IPS-20b (cell line): Measurements from ENCODE around the gene GNAI1.

Experiments
- H3K27ac ChIP-seq: one replicate; pipeline ENCODE4 v1.5.1; 2013; ENCODE audit warnings: low read length
- H3K27me3 ChIP-seq: 2 replicates; pipeline ENCODE4 v1.6.1; 2013; ENCODE audit warnings: mild to moderate bottlenecking, low read length, inconsistent platforms; ENCODE audit not compliant: insufficient read depth
- H3K36me3 ChIP-seq: 2 replicates; pipeline ENCODE4 v1.6.1; 2013; ENCODE audit warnings: low read depth, mild to moderate bottlenecking, inconsistent platforms, low read length, moderate library complexity; ENCODE audit not compliant: insufficient read depth
- H3K4me1 ChIP-seq: 2 replicates; pipeline ENCODE4 v1.6.1; 2013; ENCODE audit warnings: mild to moderate bottlenecking, control low read depth, inconsistent platforms, low read length, moderate library complexity; ENCODE audit not compliant: insufficient read depth
- H3K4me3 ChIP-seq: 2 replicates; pipeline ENCODE4 v1.5.1; 2013; ENCODE audit warnings: mild to moderate bottlenecking, low read length, inconsistent platforms
- H3K9ac ChIP-seq: 2 replicates; pipeline ENCODE4 v1.6.1; 2013; ENCODE audit warnings: low read depth, mild to moderate bottlenecking, inconsistent platforms, low read length, moderate library complexity
- H3K9me3 ChIP-seq: 2 replicates; pipeline ENCODE4 v1.6.1; 2013; ENCODE audit warnings: mild to moderate bottlenecking, low read depth, low read length, inconsistent platforms; ENCODE audit not compliant: insufficient read depth

Gene GNAI1

GRCh38 chr7:80106498-80107113, 28.0 kb upstream of the GNAI1 start:
- Histone ChIP-seq H3K4me3 (no peak overlapping the region), H3K36me3 (no peaks in the 10 kb centered on the region), H3K4me1 (no peaks in the 10 kb centered on the region), H3K9ac (no peak overlapping the region), H3K27ac (no peak overlapping the region), H3K9me3 (no peaks in the 10 kb centered on the region), H3K27me3 (no peaks in the 10 kb centered on the region)

DNA sequence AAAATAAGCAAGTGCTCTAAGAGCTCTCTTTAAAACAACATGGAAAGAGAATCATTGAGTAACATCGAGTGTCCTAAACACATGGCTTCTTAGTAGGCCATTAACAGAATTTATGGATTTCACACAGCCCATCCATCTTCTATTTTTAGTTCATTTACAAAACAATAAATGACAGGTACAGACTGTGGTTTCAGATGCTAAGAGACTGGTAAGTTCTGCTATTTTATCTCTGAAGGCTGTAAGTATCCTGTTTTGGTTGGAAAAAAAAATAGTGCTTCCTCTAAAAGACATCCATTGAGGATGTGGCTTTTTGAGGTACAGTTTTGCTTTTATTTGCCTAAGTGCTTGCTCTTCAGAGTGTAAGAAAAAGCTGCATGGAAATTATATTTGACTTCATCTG, 27.4 kb upstream of the GNAI1 start:
- Histone ChIP-seq H3K27me3 (no peaks in the 10 kb centered on the region), H3K9me3 (no peaks in the 10 kb centered on the region), H3K4me3 (no peak overlapping the region), H3K9ac (no peak overlapping the region), H3K27ac (no peak overlapping the region), H3K4me1 (no peaks in the 10 kb centered on the region), H3K36me3 (no peaks in the 10 kb centered on the region)

GRCh38 chr7:80110376-80110775, 24.3 kb upstream of the GNAI1 start:
- no peaks in the 10 kb centered on the region for H3K9me3 ChIP-seq
- H3K27me3 ChIP-seq, result no peaks in the 10 kb centered on the region
- no peaks in the 10 kb centered on the region for H3K36me3 ChIP-seq
- no peak overlapping the region for H3K4me3 ChIP-seq
- H3K9ac ChIP-seq, result no peak overlapping the region
- H3K4me1 ChIP-seq, result no peaks in the 10 kb centered on the region
- H3K27ac ChIP-seq, result no peak overlapping the region

- Histone ChIP-seq H3K36me3 (no peaks in the 10 kb centered on the region), H3K4me1 (no peaks in the 10 kb centered on the region), H3K27me3 (no peaks in the 10 kb centered on the region), H3K27ac (no peak overlapping the region), H3K9me3 (no peaks in the 10 kb centered on the region), H3K4me3 (no peak overlapping the region), H3K9ac (no peak overlapping the region)
These were observed 20.5 kb upstream of the GNAI1 start for GRCh38 chr7:80114159-80114558.

DNA sequence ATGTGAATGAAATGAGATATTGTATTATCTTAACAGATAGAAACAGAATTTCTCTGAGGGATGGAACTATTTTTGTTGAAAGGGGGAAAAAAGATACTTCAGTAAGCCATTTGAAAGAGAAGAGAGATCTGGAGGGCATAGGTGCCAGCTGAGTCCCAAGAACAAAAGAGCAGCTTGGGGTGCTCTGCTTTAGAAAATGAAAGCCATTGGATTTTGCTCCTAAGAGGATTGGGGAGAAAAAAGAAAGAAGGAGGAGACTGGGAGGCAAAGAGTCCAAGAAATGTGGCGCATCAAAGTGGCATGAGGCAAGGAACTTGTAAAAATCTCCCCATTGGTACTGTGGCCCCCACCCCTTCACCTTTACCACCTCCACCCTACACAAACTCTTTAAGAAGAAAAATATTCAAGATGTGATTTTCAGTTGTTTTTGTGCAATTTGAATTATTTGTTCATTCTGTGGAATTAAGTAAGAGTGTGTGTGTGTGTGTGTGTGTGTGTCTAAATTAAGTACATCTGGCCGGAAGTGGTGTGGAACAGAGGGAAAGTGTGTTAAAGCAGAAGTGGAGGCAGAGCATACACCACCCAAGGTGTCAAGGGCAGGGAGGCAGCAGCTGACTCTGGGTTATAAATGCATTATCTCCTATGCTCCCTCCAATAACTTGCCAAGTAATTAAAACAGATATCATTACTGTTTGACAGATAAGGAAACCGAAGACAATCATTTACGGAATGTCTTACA, 9.9 kb upstream of the GNAI1 start:
- Histone ChIP-seq H3K9me3 (no peaks in the 10 kb centered on the region), H3K4me3 (no peak overlapping the region), H3K27ac (no peak overlapping the region), H3K9ac (no peak overlapping the region), H3K27me3 (peaks cover 35% of the 10 kb centered on the region), H3K36me3 (no peaks in the 10 kb centered on the region), H3K4me1 (peaks cover 15% of the 10 kb centered on the region; the same call in 1 of the 2 replicates)

DNA sequence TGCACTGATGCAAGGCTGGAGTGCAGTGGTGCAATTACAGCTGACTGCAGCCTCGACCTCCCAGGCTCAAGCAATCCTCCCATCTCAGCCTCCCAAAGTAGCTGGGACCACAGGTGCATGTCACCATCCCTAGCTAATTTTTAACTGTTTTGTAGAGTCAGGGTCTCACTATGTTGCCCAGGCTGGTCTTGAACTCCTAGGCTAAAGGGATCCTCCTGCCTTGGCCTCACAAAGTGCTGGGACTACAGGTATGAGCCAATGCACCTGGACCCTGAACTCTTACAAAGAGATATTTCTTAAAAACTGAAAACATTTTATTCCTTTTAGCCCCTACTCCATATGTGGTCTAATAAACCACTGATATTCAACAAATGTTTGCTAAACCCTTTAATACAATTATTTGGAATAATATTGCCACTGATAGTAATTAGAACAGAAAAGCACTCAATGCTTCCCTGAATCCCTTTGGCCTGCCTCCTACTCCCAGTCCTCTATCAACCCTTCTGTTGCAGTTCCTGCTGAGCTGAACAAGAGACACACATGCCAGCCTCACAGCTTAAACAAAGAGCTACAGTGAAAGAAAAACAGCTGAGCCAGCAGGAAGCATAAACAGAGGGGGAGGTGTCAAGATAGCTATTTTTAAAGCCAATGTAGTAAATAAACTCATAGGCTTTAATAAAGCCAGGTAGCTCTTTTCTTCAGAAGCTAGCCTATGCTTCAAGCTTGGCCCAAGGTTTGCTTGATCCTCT, 7.0 kb upstream of the GNAI1 start:
- Histone ChIP-seq H3K36me3 (no peaks in the 10 kb centered on the region), H3K4me3 (peak overlapping the region; percentile 50), H3K9ac (no peak overlapping the region)

GRCh38 chr7:80128918-80129317, 5.7 kb upstream of the GNAI1 start:
- H3K27ac ChIP-seq, result no peak overlapping the region
- no peaks in the 10 kb centered on the region for H3K9me3 ChIP-seq
- no peaks in the 10 kb centered on the region for H3K36me3 ChIP-seq
- peaks cover 17% of the 10 kb centered on the region; the same call in 1 of the 2 replicates for H3K4me1 ChIP-seq
- no peak overlapping the region for H3K4me3 ChIP-seq
- H3K9ac ChIP-seq, result no peak overlapping the region
- peaks cover 65% of the 10 kb centered on the region for H3K27me3 ChIP-seq

More for the DNA sequence above, 7.0 kb upstream of the GNAI1 start:
- peaks cover 51% of the 10 kb centered on the region for H3K27me3 ChIP-seq
- H3K4me1 ChIP-seq, result peaks cover 15% of the 10 kb centered on the region; the same call in 1 of the 2 replicates
- no peaks in the 10 kb centered on the region for H3K9me3 ChIP-seq
- no peak overlapping the region for H3K27ac ChIP-seq

DNA sequence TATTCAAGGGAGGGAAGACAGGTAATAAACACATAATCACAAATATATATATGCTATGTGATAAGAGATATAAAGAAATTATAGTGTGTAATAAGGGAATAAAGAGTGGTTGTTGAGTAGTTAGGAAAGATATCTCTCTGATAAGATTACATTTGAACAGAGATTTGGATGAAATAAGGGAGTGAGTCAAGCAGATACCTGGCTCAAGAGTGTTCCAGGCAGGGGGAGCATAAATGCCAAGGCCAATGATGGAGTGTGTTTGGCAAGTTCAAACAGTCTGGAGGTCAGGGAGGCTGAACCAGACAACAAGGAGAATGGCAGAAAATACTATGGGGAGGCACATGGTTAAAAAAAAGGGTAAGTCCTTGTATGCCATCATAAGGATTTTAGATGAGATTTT, 4.8 kb upstream of the GNAI1 start:
- H3K27ac ChIP-seq, result no peak overlapping the region
- peaks cover 18% of the 10 kb centered on the region; the same call in 1 of the 2 replicates for H3K4me1 ChIP-seq
- H3K4me3 ChIP-seq, result no peak overlapping the region
- no peak overlapping the region for H3K9ac ChIP-seq
- no peaks in the 10 kb centered on the region for H3K36me3 ChIP-seq
- no peaks in the 10 kb centered on the region for H3K9me3 ChIP-seq
- H3K27me3 ChIP-seq, result peaks cover 67% of the 10 kb centered on the region

DNA sequence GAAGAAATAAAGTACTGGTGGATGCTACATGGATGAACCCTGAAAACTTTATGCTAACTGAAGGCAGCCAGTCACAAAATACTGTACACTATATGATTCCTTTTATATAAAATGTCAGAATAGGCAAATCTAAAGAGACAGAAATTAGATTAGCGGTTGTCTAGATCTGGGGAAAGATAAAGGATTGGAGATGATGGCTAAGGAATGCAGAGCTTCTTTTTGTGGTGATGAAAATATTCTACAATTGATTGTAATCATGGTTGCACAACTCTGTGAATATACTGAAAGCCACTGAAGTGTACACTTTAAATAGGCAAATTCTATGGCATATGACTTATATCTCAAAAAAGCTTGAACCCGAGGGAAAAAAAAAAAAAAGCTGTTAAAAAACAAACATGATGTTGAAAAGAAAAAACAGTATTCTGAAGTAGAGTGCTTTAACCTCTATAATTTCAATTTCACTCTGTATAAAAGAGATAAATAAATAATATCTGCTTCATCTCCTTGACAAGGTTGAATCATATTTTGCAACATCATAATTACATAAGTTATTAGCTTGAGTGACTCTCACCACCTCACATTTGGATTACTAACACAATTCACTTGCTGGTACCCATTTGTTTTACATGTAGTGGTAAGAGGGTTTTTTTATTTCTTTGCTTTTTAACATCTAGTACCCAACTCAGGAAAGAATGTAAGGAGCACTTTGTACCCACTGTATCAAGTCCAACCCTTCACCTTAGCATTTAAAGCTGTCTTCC, 2.8 kb upstream of the GNAI1 start:
- peaks cover 21% of the 10 kb centered on the region; the same call in 1 of the 2 replicates for H3K4me1 ChIP-seq
- no peaks in the 10 kb centered on the region for H3K36me3 ChIP-seq
- no peak overlapping the region for H3K9ac ChIP-seq
- H3K27me3 ChIP-seq, result peaks cover 66% of the 10 kb centered on the region
- H3K4me3 ChIP-seq, result no peak overlapping the region
- H3K27ac ChIP-seq, result no peak overlapping the region
- no peaks in the 10 kb centered on the region for H3K9me3 ChIP-seq

- Histone ChIP-seq H3K36me3 (no peaks in the 10 kb centered on the region), H3K27me3 (peaks cover 63% of the 10 kb centered on the region), H3K9me3 (no peaks in the 10 kb centered on the region), H3K9ac (no peak overlapping the region), H3K27ac (no peak overlapping the region), H3K4me3 (no peak overlapping the region), H3K4me1 (peaks cover 19% of the 10 kb centered on the region; the same call in 1 of the 2 replicates)
These were observed 2.0 kb upstream of the GNAI1 start for GRCh38 chr7:80132594-80132993.

GRCh38 chr7:80133361-80134114, 1.1 kb upstream of the GNAI1 start:
- Histone ChIP-seq H3K27me3 (peaks cover 56% of the 10 kb centered on the region), H3K4me3 (peak overlapping the region; percentile 93), H3K36me3 (no peaks in the 10 kb centered on the region), H3K9me3 (no peaks in the 10 kb centered on the region), H3K4me1 (peaks cover 12% of the 10 kb centered on the region; the same call in 1 of the 2 replicates), H3K9ac (peak overlapping the region; percentile 85; the same call in 1 of the 2 replicates), H3K27ac (no peak overlapping the region)
